HEK293 (cell line): Measurements from ENCODE around the gene WDR6.

Source experiments
- AEBP2 ChIP-seq: fragments of 450-650 bp; formaldehyde crosslinking; IDR thresholded peaks from 2 replicates; pipeline ENCODE4 v1.5.1; 2016; ENCODE audit warnings: missing biosample characterization, missing genetic modification characterization, borderline replicate concordance
- BCL11A ChIP-seq: fragments of 450-650 bp; formaldehyde crosslinking; IDR thresholded peaks from 2 replicates; pipeline ENCODE4 v1.5.1; 2016; ENCODE audit warnings: low read depth, missing biosample characterization, missing genetic modification characterization
- CTCF ChIP-seq: fragments of 450-650 bp; formaldehyde crosslinking; IDR thresholded peaks from 2 replicates; pipeline ENCODE4 v1.5.1; 2016; ENCODE audit warnings: missing biosample characterization, missing genetic modification characterization
- GLI4 ChIP-seq: fragments of 450-650 bp; formaldehyde crosslinking; IDR thresholded peaks from 2 replicates; pipeline ENCODE4 v1.5.1; 2016; ENCODE audit warnings: missing biosample characterization, missing genetic modification characterization
- YY1 ChIP-seq: fragments of 450-650 bp; formaldehyde crosslinking; IDR thresholded peaks from 2 replicates; pipeline ENCODE4 v1.5.1; 2018; ENCODE audit warnings: missing biosample characterization, missing genetic modification characterization
- ZEB2 ChIP-seq: fragments of 450-650 bp; formaldehyde crosslinking; IDR thresholded peaks from 2 replicates; pipeline ENCODE4 v1.5.1; 2016; ENCODE audit warnings: missing biosample characterization, missing genetic modification characterization
- ZNF394 ChIP-seq: fragments of 450-650 bp; formaldehyde crosslinking; IDR thresholded peaks from 2 replicates; pipeline ENCODE4 v1.5.1; 2016; ENCODE audit warnings: missing biosample characterization, missing genetic modification characterization, mild to moderate bottlenecking, moderate library complexity, borderline replicate concordance
- ZSCAN16 ChIP-seq: fragments of 450-650 bp; formaldehyde crosslinking; IDR thresholded peaks from 2 replicates; pipeline ENCODE4 v1.5.1; 2016; ENCODE audit warnings: missing biosample characterization, missing genetic modification characterization

GRCh38 chr3:49004352-49005302 is 2.6 kb upstream of the WDR6 start:
- no peak for TF ChIP-seq GLI4 (tag by site-specific recombination)
- no peak for TF ChIP-seq BCL11A (tag by site-specific recombination)
- no peak for TF ChIP-seq ZNF394 (tag by site-specific recombination)
- no peak for TF ChIP-seq CTCF (tag by site-specific recombination)
- TF ChIP-seq AEBP2 = no peak
- TF ChIP-seq ZSCAN16 (tag by site-specific recombination) = no peak
- no peak for TF ChIP-seq ZEB2 (tag by site-specific recombination)
- no peak for TF ChIP-seq YY1 (tag by site-specific recombination)
